Keratinocyte (primary cell): ENCODE results near the gene PRKAG1. TPM values are rescaled to one million over a fixed set of nuclear protein-coding genes. Genes with fewer than 3 reads are reported as not detected.

Source experiments
- DNase-seq: peaks from one replicate; pipeline ENCODE4 v3.0.0-alpha.2; 2011; ENCODE audit warnings: low read depth, missing footprints, low spot score
- FAIRE-seq: peaks from 2 replicates; lab custom pipeline; 2011; peaks lifted over from hg19 to GRCh38; lab: Jason Lieb, UNC
- H2AFZ ChIP-seq: 2 replicates; pipeline ENCODE4 v1.6.0; 2012; ENCODE audit warnings: low read length, control low read depth, inconsistent platforms; ENCODE audit not compliant: control insufficient read depth
- H3K27ac ChIP-seq: 2 replicates; pipeline ENCODE4 v1.5.1; 2011; ENCODE audit warnings: low read length; ENCODE audit not compliant: control insufficient read depth, insufficient read depth
- H3K27me3 ChIP-seq: 3 replicates; pipeline ENCODE4 v1.6.0; 2011; ENCODE audit warnings: low read length; ENCODE audit not compliant: control insufficient read depth, insufficient read depth; ENCODE audit errors: extremely low read depth
- H3K36me3 ChIP-seq, 2 experiments: 2 replicates in 1 of 2; 3 replicates in 1 of 2; pipeline ENCODE4 v1.5.1; 2011; ENCODE audit warnings: low read length in 2 of 2, mild to moderate bottlenecking in 1 of 2; ENCODE audit not compliant: control insufficient read depth in 2 of 2, insufficient read depth in 2 of 2; ENCODE audit errors: extremely low read depth in 1 of 2
- H3K4me1 ChIP-seq: 3 replicates; pipeline ENCODE4 v1.5.1; 2011; ENCODE audit warnings: low read length; ENCODE audit not compliant: control insufficient read depth, insufficient read depth; ENCODE audit errors: extremely low read depth
- H3K4me2 ChIP-seq: 3 replicates; pipeline ENCODE4 v1.6.0; 2011; ENCODE audit warnings: low read depth, low read length; ENCODE audit not compliant: control insufficient read depth, insufficient read depth; ENCODE audit errors: extremely low read depth
- H3K4me3 ChIP-seq, 3 experiments: fragments of 200-600 bp in 1 of 3; sonication (generic) in 1 of 3; 2 replicates in 2 of 3; 3 replicates in 1 of 3; pipeline ENCODE4 v1.5.1; 2011 to 2016; ENCODE audit warnings: low read length in 3 of 3, mild to moderate bottlenecking in 3 of 3, control low read depth in 2 of 3, inconsistent platforms in 1 of 3, low read depth in 1 of 3, mixed read lengths in 1 of 3, mixed run types in 1 of 3, moderate library complexity in 1 of 3; ENCODE audit not compliant: control insufficient read depth in 2 of 3, insufficient read depth in 2 of 3; ENCODE audit errors: extremely low read depth in 1 of 3
- H3K79me2 ChIP-seq: 2 replicates; pipeline ENCODE4 v1.6.0; 2012; ENCODE audit warnings: low read length; ENCODE audit not compliant: control insufficient read depth, insufficient read depth
- H3K9ac ChIP-seq: 3 replicates; pipeline ENCODE4 v1.6.0; 2011; ENCODE audit warnings: low read length; ENCODE audit not compliant: control insufficient read depth, insufficient read depth; ENCODE audit errors: extremely low read depth
- H3K9me1 ChIP-seq: 3 replicates; pipeline ENCODE4 v1.6.0; 2011; ENCODE audit warnings: low read length; ENCODE audit not compliant: control insufficient read depth, insufficient read depth; ENCODE audit errors: extremely low read depth
- H3K9me3 ChIP-seq: 2 replicates; pipeline ENCODE4 v1.5.1; 2012; ENCODE audit warnings: low read depth, low read length; ENCODE audit not compliant: control insufficient read depth
- H4K20me1 ChIP-seq: 3 replicates; pipeline ENCODE4 v1.6.0; 2011; ENCODE audit warnings: low read length; ENCODE audit not compliant: control insufficient read depth, insufficient read depth; ENCODE audit errors: extremely low read depth
- EZH2 ChIP-seq: IDR thresholded peaks from one replicate; pipeline ENCODE4 v1.6.1; 2012; ENCODE audit warnings: inconsistent platforms, mild to moderate bottlenecking, low read length, moderate library complexity
- dilution Hi-C: fragments of 300-500 bp; cut with MboI; formaldehyde crosslinking; loops from one replicate; pipeline ENCODE4 v1.7.0; 2020; ENCODE audit warnings: low sequenced_read_pairs; ENCODE audit not compliant: extremely low pct_ligation_motif_present
- polyA plus RNA-seq, 5 experiments: library from polyadenylated mRNA; depleted of rRNA in 3 of 5; stranded (reverse) in 3 of 5; stranded (forward) in 1 of 5; unstranded in 1 of 5; fragments of >200 nt; gene quantifications; 1 replicate in 1 of 5; 2 replicates in 3 of 5; 3 replicates in 1 of 5; pipeline versions ENCODE4 v1.2.1 to v1.2.3, GENCODE V29; 2011 to 2012; ENCODE audit warnings: missing spikeins in 2 of 5, low read depth in 1 of 5, low replicate concordance in 1 of 5
- TF ChIP-seq, protein P1 (sequence below), 3 experiments: IDR thresholded peaks in 1 of 3; conservative IDR thresholded peaks in 1 of 3; optimal IDR thresholded peaks in 1 of 3; 2 replicates in 2 of 3; 3 replicates in 1 of 3; pipeline versions ENCODE3 to v1.5.1; 2011; ENCODE audit warnings: low read length in 3 of 3, mild to moderate bottlenecking in 3 of 3, moderate library complexity in 2 of 3, control low read depth in 1 of 3, inconsistent platforms in 1 of 3; ENCODE audit not compliant: insufficient read depth in 2 of 3; ENCODE audit errors: extremely low read depth in 1 of 3

PRKAG1 gene
- polyA plus RNA-seq, 1 donor (not counting 4 experiments of a cell fraction or from before 2014, with no cell fraction given) = 125 TPM

DNA sequence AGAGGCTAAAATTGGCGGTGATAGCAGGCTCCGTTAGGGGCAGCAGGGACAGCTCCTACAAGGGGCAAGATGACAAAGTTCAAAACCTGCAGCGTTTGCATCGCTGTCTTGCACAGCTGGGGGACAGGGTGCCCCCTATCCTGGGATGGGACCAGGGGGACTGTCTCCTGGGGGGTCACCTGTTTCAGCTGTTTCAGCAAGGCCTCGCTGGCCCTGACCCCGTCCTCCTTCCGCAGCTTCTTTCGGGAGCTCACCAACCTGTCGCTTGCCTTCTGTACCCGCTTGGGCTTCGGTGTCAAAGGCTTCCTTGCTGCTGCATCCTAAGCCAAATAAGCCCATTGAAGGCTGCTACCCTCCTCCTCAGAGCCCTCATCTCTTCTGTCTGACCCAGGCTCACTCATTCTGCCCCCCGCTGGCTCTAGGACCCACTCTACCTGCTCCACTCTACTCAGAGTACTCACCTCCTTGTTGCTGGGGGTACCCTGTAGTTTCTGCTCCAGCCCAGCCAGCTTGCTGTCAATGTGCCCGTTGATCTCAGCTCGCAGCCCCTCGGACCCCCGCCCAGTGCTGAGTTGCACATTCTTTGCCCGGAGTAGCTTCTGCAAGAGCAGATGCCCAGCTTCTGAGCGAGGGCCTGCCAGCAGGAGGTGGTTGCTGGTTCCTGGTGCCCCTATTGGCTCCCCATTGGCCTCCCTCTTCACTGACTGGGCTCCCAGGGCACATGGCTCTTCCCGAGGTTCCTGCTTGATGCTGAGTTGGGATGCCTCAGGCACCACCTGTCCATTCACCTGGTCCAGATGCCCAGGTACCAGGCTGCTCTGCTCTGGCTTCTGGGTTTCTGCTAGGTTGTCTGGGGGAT, 12.4 kb upstream of the PRKAG1 start:
- no peaks in the 10 kb centered on the region for H3K27me3 ChIP-seq
- H3K79me2 ChIP-seq = no peaks in the 10 kb centered on the region
- no peaks in the 10 kb centered on the region for H3K4me1 ChIP-seq
- peaks cover 60 to 65% of the 10 kb centered on the region in 2 experiments for H3K36me3 ChIP-seq
- no peak overlapping the region for H3K4me2 ChIP-seq
- H3K27ac ChIP-seq = no peak overlapping the region
- no peak overlapping the region for H2AFZ ChIP-seq
- no peaks in the 10 kb centered on the region for H3K9me1 ChIP-seq
- dilution Hi-C loops = no loop called here
- TF ChIP-seq EZH2 = no peak
- TF ChIP-seq, protein P1, sequence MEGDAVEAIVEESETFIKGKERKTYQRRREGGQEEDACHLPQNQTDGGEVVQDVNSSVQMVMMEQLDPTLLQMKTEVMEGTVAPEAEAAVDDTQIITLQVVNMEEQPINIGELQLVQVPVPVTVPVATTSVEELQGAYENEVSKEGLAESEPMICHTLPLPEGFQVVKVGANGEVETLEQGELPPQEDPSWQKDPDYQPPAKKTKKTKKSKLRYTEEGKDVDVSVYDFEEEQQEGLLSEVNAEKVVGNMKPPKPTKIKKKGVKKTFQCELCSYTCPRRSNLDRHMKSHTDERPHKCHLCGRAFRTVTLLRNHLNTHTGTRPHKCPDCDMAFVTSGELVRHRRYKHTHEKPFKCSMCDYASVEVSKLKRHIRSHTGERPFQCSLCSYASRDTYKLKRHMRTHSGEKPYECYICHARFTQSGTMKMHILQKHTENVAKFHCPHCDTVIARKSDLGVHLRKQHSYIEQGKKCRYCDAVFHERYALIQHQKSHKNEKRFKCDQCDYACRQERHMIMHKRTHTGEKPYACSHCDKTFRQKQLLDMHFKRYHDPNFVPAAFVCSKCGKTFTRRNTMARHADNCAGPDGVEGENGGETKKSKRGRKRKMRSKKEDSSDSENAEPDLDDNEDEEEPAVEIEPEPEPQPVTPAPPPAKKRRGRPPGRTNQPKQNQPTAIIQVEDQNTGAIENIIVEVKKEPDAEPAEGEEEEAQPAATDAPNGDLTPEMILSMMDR (optimal IDR thresholded peaks at IDR 0.05 in 1 of 3, IDR thresholded peaks at IDR 0.05 in 1 of 3, conservative IDR thresholded peaks at IDR 0.05 in 1 of 3; ENCODE audit: extremely low read depth in 1 of 3, insufficient read depth in 2 of 3, low read length in 3 of 3) = no peak
- H4K20me1 ChIP-seq = peaks cover 6% of the 10 kb centered on the region
- DNase-seq (no peak), FAIRE-seq (no peak)
- H3K9ac ChIP-seq = no peak overlapping the region
- H3K9me3 ChIP-seq = no peaks in the 10 kb centered on the region
- no peak overlapping the region for H3K4me3 ChIP-seq

DNA sequence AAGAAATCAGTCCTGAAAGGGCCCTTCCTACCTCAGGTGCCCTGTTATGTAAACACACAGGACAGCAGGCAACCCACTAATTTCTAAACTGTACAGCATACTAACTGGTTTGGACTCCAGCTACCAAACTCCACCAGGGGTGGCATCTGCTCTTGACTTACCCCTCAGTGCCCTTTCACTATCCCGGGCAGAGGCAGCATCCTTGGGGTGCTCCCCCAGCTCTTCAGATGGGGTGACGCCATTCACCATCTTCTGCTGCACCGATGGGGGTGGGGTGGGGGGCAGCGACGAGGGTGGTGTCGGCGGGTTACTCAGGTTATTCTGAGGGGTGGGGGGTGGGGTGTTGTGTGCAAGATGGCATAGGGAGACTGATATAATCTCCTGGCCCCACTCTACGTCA, 11.5 kb upstream of the PRKAG1 start:
- no peaks in the 10 kb centered on the region for H3K9me1 ChIP-seq
- H3K9ac ChIP-seq = no peak overlapping the region
- H3K27me3 ChIP-seq = no peaks in the 10 kb centered on the region
- H3K27ac ChIP-seq = no peak overlapping the region
- FAIRE-seq = no peak
- no peaks in the 10 kb centered on the region for H3K9me3 ChIP-seq
- H3K36me3 ChIP-seq = peaks cover 57 to 66% of the 10 kb centered on the region in 2 experiments
- no peak overlapping the region for H3K4me3 ChIP-seq
- H3K4me1 ChIP-seq = no peaks in the 10 kb centered on the region
- TF ChIP-seq EZH2 = no peak
- TF ChIP-seq, protein P1 (optimal IDR thresholded peaks at IDR 0.05 in 1 of 3, IDR thresholded peaks at IDR 0.05 in 1 of 3, conservative IDR thresholded peaks at IDR 0.05 in 1 of 3; ENCODE audit: extremely low read depth in 1 of 3, insufficient read depth in 2 of 3, low read length in 3 of 3) = no peak
- H4K20me1 ChIP-seq = peaks cover 6% of the 10 kb centered on the region
- H3K79me2 ChIP-seq = no peaks in the 10 kb centered on the region
- H3K4me2 ChIP-seq = no peak overlapping the region
- dilution Hi-C loops = no loop called here
- DNase-seq = no peak
- no peak overlapping the region for H2AFZ ChIP-seq
